Adrenal gland (tissue), 12 donors: ENCODE measurements around the gene LMNA. TPM values are rescaled to one million over a fixed set of nuclear protein-coding genes. Genes with fewer than 3 reads are reported as not detected.
"Not testable (repeated sequence)": the region's sequence is repeated elsewhere in the genome, so short reads cannot be mapped to it uniquely, and the experiment has no call there.

Experiments
- DNase-seq, 7 donors: peaks; one replicate each; pipeline ENCODE4 v3.0.0-alpha.2; 2019 to 2020
- H3K27ac ChIP-seq, 5 donors: fragments of 200-600 bp; sonication (generic) in 4 of 5; 1 replicate in 3 of 5; 2 replicates in 2 of 5; pipeline versions ENCODE4 v1.5.1 to v1.8.0; 2016 to 2020; ENCODE audit warnings: mild to moderate bottlenecking in 1 of 5
- H3K27me3 ChIP-seq: fragments of 200-600 bp; 2 replicates; pipeline ENCODE4 v1.8.0; 2021
- H3K36me3 ChIP-seq, 2 donors: fragments of 200-600 bp; replicated peaks in 1 of 2; 1 replicate in 1 of 2; 2 replicates in 1 of 2; pipeline versions ENCODE4 v1.5.1 to v1.8.0; 2018 to 2022
- H3K4me1 ChIP-seq, 2 donors: fragments of 200-600 bp; replicated peaks in 1 of 2; 1 replicate in 1 of 2; 2 replicates in 1 of 2; pipeline versions ENCODE4 v1.5.1 to v1.8.0; 2018 to 2021
- H3K4me3 ChIP-seq, 4 donors: fragments of 200-600 bp; sonication (generic) in 3 of 4; one replicate each; pipeline ENCODE4 v1.5.1; 2016 to 2018
- H3K9me3 ChIP-seq, 3 donors: fragments of 200-600 bp; sonication (generic) in 1 of 3; replicated peaks in 1 of 3; 1 replicate in 2 of 3; 2 replicates in 1 of 3; pipeline versions ENCODE4 v1.5.1 to v1.8.0; 2016 to 2021
- CTCF ChIP-seq, 6 experiments: fragments of 450-650 bp in 4 of 6; fragments of 200-600 bp in 2 of 6; sonication (generic) in 1 of 6; IDR thresholded peaks; 1 replicate in 5 of 6; 2 replicates in 1 of 6; pipeline versions ENCODE4 v1.5.1 to v1.8.0; 2016 to 2021; ENCODE audit warnings: antibody characterized with exemption in 6 of 6, mild to moderate bottlenecking in 2 of 6, moderate library complexity in 1 of 6
- POLR2A ChIP-seq, 2 donors: fragments of 450-650 bp; IDR thresholded peaks; one replicate each; pipeline ENCODE4 v1.6.1; 2017; ENCODE audit warnings: antibody characterized with exemption in 2 of 2, mild to moderate bottlenecking in 2 of 2, moderate library complexity in 1 of 2
- WGBS, 4 donors: extraction: QIAGEN DNeasy Blood & Tissue Kit in 2 of 4; methylation state at CpG; one replicate each; pipeline versions ENCODE4 v1.1.5 to v1.1.7; 2013 to 2017; 5-methylcytosine and 5-hydroxymethylcytosine counted together
- intact Hi-C, 2 donors: fragments of 100-400 bp; cut with DNase I; formaldehyde crosslinking; loops; one replicate each; pipeline versions ENCODE4 v1.14.1 to v1.15.0; 2022 to 2023
- polyA plus RNA-seq, 3 donors: library from polyadenylated mRNA; stranded (reverse); fragments of 200-250 nt in 2 of 3; fragments of 350-450 nt in 1 of 3; fragmentation: Illumina TruSeq in 1 of 3; extraction: RNeasy Lipid Tissue Mini Kit (QIAGEN cat#74804) in 1 of 3; gene quantifications; one replicate each; pipeline ENCODE4 v1.2.3, GENCODE V29; 2013 to 2014
- total RNA-seq, 9 donors: library from RNA; depleted of rRNA in 4 of 9; stranded (reverse); fragments of >200 nt in 4 of 9; fragments of 120-200 nt in 1 of 9; fragmentation: NEBNext Ultra II Directional in 1 of 9; extraction: Animal tissue kit (Norgen Biotek cat#: 25700) in 1 of 9; gene quantifications; one replicate each; pipeline versions ENCODE4 v1.1.0 to v1.2.4, GENCODE V29; 2013 to 2023
- donor health status: healthy with polysubstance abuse.
- donor health status: Bipolar disorder and iron deficiency.
- donor health status: DM: yes; HTN: yes; CAD: no.
- donor health status: DM: no; HTN: no; CAD: no.
- donor health status: DM: no; HTN: no; CAD: no.
- donor health status: DM: yes; HTN: yes; CAD: no.

The LMNA gene
- total and polyA plus RNA-seq, 12 donors, result 116 to 591 (median 382) TPM

- intact Hi-C loops, result no loop called here
- WGBS, 4 donors, result 78 to 98% (median 90%) methylated on average over 3 of the region's 3 CpGs
- no peak for DNase-seq
These were observed 66.0 kb downstream of the LMNA start for GRCh38 chr1:156180471-156180870.

GRCh38 chr1:156181391-156181924 is 66.9 kb downstream of the LMNA start:
- 43 to 63% (median 46%) methylated on average over 8 of the region's 8 CpGs for WGBS, 4 donors
- H3K36me3 ChIP-seq, DNase-seq, H3K4me3 ChIP-seq, H3K27ac ChIP-seq, H3K9me3 ChIP-seq, H3K4me1 ChIP-seq, intact Hi-C loops, H3K27me3 ChIP-seq: not testable (repeated sequence)

More at GRCh38 chr1:156180471-156180870, 66.0 kb downstream of the LMNA start:
- Histone ChIP-seq H3K27me3 (no peaks in the 10 kb centered on the region), H3K27ac (no peak overlapping the region), H3K36me3 (no peaks in the 10 kb centered on the region), H3K9me3 (no peaks in the 10 kb centered on the region), H3K4me1 (no peaks in the 10 kb centered on the region), H3K4me3 (no peak overlapping the region)
- no peak for TF ChIP-seq POLR2A (IDR thresholded peaks at IDR 0.05)
- no peak for TF ChIP-seq CTCF (IDR thresholded peaks at IDR 0.05)

- WGBS, 4 donors, result 73 to 79% (median 74%) methylated on average over 12 of the region's 12 CpGs
- H3K9me3 ChIP-seq, intact Hi-C loops, H3K27me3 ChIP-seq, H3K4me1 ChIP-seq, H3K4me3 ChIP-seq, H3K27ac ChIP-seq, DNase-seq, H3K36me3 ChIP-seq: not testable (repeated sequence)
These were observed 67.7 kb downstream of the LMNA start for GRCh38 chr1:156182010-156182779.

GRCh38 chr1:156186347-156187177 is 72.1 kb downstream of the LMNA start:
- H3K36me3 ChIP-seq, H3K27me3 ChIP-seq, H3K4me3 ChIP-seq, H3K4me1 ChIP-seq, DNase-seq, H3K27ac ChIP-seq, H3K9me3 ChIP-seq, intact Hi-C loops: not testable (repeated sequence)
- 91 to 92% (median 91%) methylated on average over 2 of the region's 2 CpGs for WGBS, 4 donors

Other genes with a start within 250 kb of the LMNA start
- gene RIT1, start 203.4 kb upstream of the LMNA start, total RNA-seq, result 10 to 100 TPM; 19.4 to 54.0 (median 31.4) TPM
- gene RIT1, start 203.4 kb upstream of the LMNA start, polyA plus RNA-seq, result 10 to 100 TPM; 10.3 to 18.2 (median 16.2) TPM
- gene KHDC4, start 180.3 kb upstream of the LMNA start, total RNA-seq, result 10 to 100 TPM; 16.8 to 52.9 (median 39.6) TPM
- gene KHDC4, start 180.3 kb upstream of the LMNA start, polyA plus RNA-seq, result 10 to 100 TPM; 33.2 to 46.4 (median 37.0) TPM
- not detected for gene RXFP4, start 173.1 kb upstream of the LMNA start, total RNA-seq
- not detected for gene RXFP4, start 173.1 kb upstream of the LMNA start, polyA plus RNA-seq
- 10 to 100 TPM in 8 of 9 donors, 1 to 10 TPM in 1; 7.6 to 41.3 (median 32.3) TPM for gene ARHGEF2, start 136.2 kb upstream of the LMNA start, total RNA-seq
- gene ARHGEF2, start 136.2 kb upstream of the LMNA start, polyA plus RNA-seq, result 10 to 100 TPM; 13.6 to 27.8 (median 19.9) TPM
- gene SSR2, start 93.8 kb upstream of the LMNA start, total RNA-seq, result 100 to 1,000 TPM; 171 to 722 (median 357) TPM
- gene SSR2, start 93.8 kb upstream of the LMNA start, polyA plus RNA-seq, result 100 to 1,000 TPM; 164 to 724 (median 287) TPM
- 10 to 100 TPM in 8 of 9 donors, 1 to 10 TPM in 1; 9.5 to 34.6 (median 22.6) TPM for gene UBQLN4, start 60.9 kb upstream of the LMNA start, total RNA-seq
- gene UBQLN4, start 60.9 kb upstream of the LMNA start, polyA plus RNA-seq, result 10 to 100 TPM; 15.0 to 30.0 (median 27.5) TPM
- 100 to 1,000 TPM in 3 of 9 donors, 10 to 100 TPM in 6; 53.6 to 140 (median 85.1) TPM for gene LAMTOR2, start 59.9 kb upstream of the LMNA start, total RNA-seq
- 100 to 1,000 TPM in 2 of 3 donors, 10 to 100 TPM in 1; 76.0 to 216 (median 143) TPM for gene LAMTOR2, start 59.9 kb upstream of the LMNA start, polyA plus RNA-seq
- under 1 TPM in 1 of 9 donors, not detected in 8; 0.38 TPM for gene RAB25, start 53.6 kb upstream of the LMNA start, total RNA-seq
- under 1 TPM in 2 of 3 donors, not detected in 1; 0.17 to 0.48 TPM for gene RAB25, start 53.6 kb upstream of the LMNA start, polyA plus RNA-seq
- 1 to 10 TPM in 4 of 9 donors, under 1 TPM in 5; 0.09 to 2.4 (median 0.55) TPM for gene MEX3A, start 32.2 kb upstream of the LMNA start, total RNA-seq
- gene MEX3A, start 32.2 kb upstream of the LMNA start, polyA plus RNA-seq, result under 1 TPM; 0.17 to 0.27 (median 0.24) TPM
- gene SEMA4A, start 38.9 kb downstream of the LMNA start, total RNA-seq, result 1 to 10 TPM in 7 of 9 donors, under 1 TPM in 2; 0.30 to 4.8 (median 1.8) TPM
- 1 to 10 TPM in 2 of 3 donors, under 1 TPM in 1; 0.93 to 3.1 (median 2.4) TPM for gene SEMA4A, start 38.9 kb downstream of the LMNA start, polyA plus RNA-seq
- gene SLC25A44, start 79.4 kb downstream of the LMNA start, total RNA-seq, result 10 to 100 TPM; 11.4 to 33.7 (median 16.9) TPM
- gene SLC25A44, start 79.4 kb downstream of the LMNA start, polyA plus RNA-seq, result 10 to 100 TPM in 1 of 3 donors, 1 to 10 TPM in 2; 7.0 to 31.7 (median 8.6) TPM
- gene PMF1, start 98.3 kb downstream of the LMNA start, total RNA-seq, result 10 to 100 TPM; 47.6 to 90.2 (median 63.7) TPM
- 100 to 1,000 TPM in 1 of 3 donors, 10 to 100 TPM in 2; 45.6 to 103 (median 78.2) TPM for gene PMF1, start 98.3 kb downstream of the LMNA start, polyA plus RNA-seq
- gene BGLAP, start 127.5 kb downstream of the LMNA start, total RNA-seq, result 1 to 10 TPM in 3 of 9 donors, under 1 TPM in 4, not detected in 2; 0.39 to 2.1 (median 0.50) TPM
- gene BGLAP, start 127.5 kb downstream of the LMNA start, polyA plus RNA-seq, result 1 to 10 TPM in 2 of 3 donors, not detected in 1; 3.0 to 8.2 TPM
- gene PAQR6, start 133.3 kb downstream of the LMNA start, total RNA-seq, result 1 to 10 TPM in 5 of 9 donors, under 1 TPM in 2, not detected in 2; 0.91 to 3.0 (median 1.2) TPM
- gene PAQR6, start 133.3 kb downstream of the LMNA start, polyA plus RNA-seq, result 10 to 100 TPM in 1 of 3 donors, 1 to 10 TPM in 1, under 1 TPM in 1; 0.53 to 13.8 (median 5.4) TPM
- gene SMG5, start 168.1 kb downstream of the LMNA start, total RNA-seq, result 100 to 1,000 TPM in 3 of 9 donors, 10 to 100 TPM in 6; 66.3 to 110 (median 88.5) TPM
- gene SMG5, start 168.1 kb downstream of the LMNA start, polyA plus RNA-seq, result 10 to 100 TPM; 25.5 to 60.7 (median 45.3) TPM
- gene TMEM79, start 169.6 kb downstream of the LMNA start, total RNA-seq, result 1 to 10 TPM; 1.0 to 6.3 (median 3.0) TPM
- gene TMEM79, start 169.6 kb downstream of the LMNA start, polyA plus RNA-seq, result 1 to 10 TPM; 1.7 to 6.1 (median 4.4) TPM
- 100 to 1,000 TPM in 8 of 9 donors, 10 to 100 TPM in 1; 64.2 to 209 (median 146) TPM for gene GLMP, start 181.0 kb downstream of the LMNA start, total RNA-seq
- 100 to 1,000 TPM in 1 of 3 donors, 10 to 100 TPM in 2; 49.8 to 134 (median 97.8) TPM for gene GLMP, start 181.0 kb downstream of the LMNA start, polyA plus RNA-seq
- under 1 TPM in 2 of 9 donors, not detected in 7; 0.39 to 0.44 TPM for gene VHLL, start 184.6 kb downstream of the LMNA start, total RNA-seq
- gene VHLL, start 184.6 kb downstream of the LMNA start, polyA plus RNA-seq, result under 1 TPM in 1 of 3 donors, not detected in 2; 0.72 TPM
- gene CCT3, start 223.6 kb downstream of the LMNA start, total RNA-seq, result 100 to 1,000 TPM; 165 to 505 (median 266) TPM
- 100 to 1,000 TPM; 108 to 357 (median 189) TPM for gene CCT3, start 223.6 kb downstream of the LMNA start, polyA plus RNA-seq
- gene TSACC, start 223.8 kb downstream of the LMNA start, total RNA-seq, result 1 to 10 TPM in 2 of 9 donors, under 1 TPM in 5, not detected in 2; 0.70 to 4.2 (median 0.85) TPM
- gene TSACC, start 223.8 kb downstream of the LMNA start, polyA plus RNA-seq, result 1 to 10 TPM in 2 of 3 donors, not detected in 1; 3.1 to 3.4 TPM